C1 segment of cervical spinal cord (tissue), 14 donors: ENCODE measurements around the gene PSMC5.

ENCODE experiments used
- DNase-seq, 14 donors: peaks; one replicate each; lab custom pipeline; 2025; lab: John Stamatoyannopoulos, UW

Gene PSMC5

DNA sequence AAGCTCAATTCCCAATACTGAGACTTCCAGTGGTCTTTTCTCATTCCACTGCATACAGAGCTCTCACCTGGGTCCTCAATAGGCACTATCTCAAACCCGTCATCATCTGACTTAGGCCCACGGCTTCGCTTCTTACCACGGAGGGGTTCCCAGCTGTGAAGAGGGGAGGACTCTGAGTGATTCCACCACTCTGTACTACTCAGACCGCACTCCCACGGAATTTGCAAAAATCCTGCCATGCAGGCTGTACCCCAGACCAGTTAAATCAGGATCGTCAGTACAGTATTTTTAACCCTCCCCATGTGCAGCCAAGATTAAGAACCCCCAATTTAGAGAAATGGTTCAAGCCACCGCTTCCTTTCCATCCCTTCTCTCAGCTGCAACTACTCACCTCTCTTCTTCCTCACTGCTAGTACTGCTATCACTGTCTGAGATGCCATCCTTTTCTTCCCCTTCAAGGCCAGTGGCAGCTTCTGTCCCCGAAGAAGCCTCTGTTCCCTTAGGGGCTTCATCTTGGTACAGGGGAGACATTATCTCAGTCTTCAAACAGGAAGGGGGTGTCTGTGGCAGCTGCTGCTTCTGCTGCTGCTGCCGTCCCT, 6.2 kb upstream of the PSMC5 start:
- no peak for DNase-seq

DNA sequence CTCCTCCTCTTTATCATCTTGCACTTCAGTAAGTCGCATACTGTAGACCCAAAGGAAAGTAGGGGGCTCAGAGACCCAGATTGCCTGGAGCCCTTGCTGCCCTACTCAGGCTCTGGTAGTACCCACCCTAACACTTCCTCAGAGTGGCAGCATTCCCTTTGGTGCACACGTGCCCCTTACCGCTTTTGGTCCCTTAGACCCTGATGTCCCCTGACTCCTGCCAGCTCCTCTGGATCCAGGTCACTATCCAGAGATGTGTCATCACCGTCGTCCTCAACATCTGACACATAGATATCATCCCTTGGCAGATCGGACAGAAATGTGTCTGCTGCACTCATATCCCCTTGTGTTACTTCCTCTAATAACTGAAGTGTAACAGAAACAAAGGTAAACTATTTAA, 5.4 kb upstream of the PSMC5 start:
- DNase-seq = no peak

DNA sequence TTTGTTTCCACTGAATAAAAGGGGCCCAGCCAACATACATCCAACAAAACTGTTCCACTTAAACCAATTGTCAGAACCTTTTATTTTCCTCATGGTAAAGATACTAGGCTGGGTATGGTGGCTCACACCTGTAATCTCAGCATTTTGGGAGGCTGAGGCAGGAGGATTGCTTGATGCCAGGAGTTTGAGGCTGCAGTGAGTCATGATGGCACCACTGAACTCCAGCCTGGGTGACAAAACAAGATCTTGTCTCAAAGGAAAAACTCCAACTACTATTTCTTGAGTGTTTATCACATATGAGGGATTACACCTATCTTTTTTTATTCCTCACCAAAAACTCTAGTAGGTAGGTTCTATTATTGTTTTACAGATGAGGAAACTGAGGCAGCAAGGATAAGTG, 4.7 kb upstream of the PSMC5 start:
- no peak for DNase-seq

DNA sequence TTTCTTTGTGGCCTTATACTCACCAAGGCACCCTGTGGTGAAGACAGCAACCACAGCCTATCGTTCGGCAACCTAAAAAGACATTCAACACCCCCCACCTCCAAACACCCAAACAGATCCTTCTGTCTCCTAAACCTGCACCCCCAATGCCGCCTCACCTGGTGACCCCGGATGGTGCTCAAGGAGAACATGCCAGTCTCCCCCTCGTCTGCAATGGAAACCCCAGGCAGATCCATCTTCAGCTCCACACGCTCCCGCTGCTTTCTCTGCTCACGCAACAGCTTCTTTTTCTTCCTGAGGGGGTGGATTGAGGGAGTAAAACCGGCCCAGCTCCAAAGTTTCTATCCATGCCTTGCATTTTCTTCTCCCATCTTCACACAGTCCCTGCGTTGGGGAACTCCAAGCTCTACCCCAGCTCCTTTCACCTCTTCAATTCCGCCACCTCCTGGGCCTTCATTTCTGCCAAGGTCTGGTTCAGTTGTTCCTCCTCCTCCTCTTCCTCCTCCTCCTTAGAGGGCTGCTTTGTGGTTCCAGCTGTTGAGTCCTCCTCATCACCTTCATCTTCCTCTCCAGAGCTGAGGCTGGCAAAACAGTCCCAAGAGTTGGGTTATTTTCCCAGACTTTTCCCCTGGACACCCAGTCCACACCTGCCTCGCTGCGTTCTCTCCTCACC, 3.4 kb upstream of the PSMC5 start:
- DNase-seq = no peak

DNA sequence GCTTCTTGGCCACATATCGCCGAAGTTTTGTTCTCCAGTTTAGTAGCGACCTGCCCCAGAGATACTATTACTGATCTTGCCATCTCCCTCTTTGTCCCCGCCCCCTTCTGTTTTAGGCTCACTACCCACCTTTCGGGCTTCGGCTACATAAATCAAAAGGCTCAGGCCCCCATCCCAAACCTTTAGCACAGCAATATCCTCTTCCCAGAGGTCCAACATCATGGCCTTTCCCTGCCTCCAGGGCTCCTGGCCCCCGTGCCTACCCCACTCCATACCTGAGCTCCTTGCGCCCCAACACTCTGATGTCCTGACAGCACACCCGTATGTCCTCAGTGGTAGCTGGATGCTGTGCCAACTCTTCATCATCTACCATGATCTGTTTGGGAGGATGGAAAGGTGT, 2.9 kb upstream of the PSMC5 start:
- DNase-seq = no peak

DNA sequence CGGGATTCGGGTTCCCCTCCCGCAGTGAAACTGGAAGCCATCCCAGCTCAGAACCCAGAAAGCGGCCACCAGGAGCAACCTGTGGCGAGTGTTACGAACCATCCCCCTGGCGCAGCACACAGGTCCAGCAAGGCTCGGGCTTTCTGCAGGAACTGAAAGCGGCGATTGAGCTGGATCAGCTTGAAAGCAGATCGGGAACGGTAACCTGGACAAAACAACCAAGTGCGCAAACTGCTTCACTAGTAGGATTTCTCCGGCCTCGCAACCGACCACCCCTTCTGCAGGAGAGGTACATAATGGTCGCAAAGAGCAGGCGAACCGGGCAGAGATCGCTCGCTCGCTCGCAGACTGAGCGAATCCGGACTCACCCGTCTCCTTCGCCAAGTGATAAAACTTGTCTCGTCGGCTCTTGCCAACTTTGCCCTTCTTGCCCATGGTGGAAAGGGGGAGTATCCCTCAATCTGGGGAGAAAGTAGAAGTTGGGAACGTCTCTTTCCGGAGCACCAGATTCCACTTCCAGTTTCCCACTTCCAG, 696 bp upstream of the PSMC5 start:
- DNase-seq = peak in 1 of 14 donors; percentile 41

DNA sequence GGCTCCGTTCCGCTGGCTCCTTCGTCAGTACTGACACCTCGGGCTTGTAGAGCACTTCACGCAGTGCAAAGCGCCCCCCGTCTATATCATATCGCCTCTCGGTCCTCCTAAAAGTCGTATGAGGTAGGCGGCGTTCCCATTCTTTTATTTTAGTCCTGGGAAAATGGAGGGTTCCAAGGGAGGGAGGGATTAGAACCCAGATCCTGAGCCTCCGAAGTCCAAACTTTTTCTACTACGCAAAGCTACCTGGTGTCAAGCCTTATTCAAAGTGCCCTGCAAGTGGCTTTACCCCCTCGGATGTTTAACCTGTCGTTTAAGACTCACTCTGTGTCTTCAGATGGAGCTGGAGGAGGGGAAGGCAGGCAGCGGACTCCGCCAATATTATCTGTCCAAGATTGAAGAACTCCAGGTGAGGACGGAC, 580 bp downstream of the PSMC5 start:
- no peak for DNase-seq

DNA sequence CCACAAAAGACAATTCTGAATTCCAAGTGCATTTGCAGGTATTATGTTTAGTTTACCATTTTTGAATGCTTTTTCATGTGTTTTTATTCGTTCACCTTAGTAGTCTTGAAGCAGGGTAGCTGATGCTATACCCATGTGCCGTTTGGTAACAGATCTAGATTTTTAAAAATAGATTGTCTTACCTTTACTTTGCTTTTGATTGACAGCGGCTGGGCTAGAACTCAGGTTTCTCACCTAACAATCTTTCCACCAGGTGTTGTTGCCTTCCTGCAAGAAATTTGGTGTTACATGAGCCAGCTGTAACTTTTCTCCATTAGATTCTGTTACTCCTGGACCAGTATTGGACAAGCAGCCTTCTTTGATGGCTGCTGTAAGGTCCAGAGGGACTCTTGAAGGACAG, 1.7 kb downstream of the PSMC5 start:
- DNase-seq = no peak

DNA sequence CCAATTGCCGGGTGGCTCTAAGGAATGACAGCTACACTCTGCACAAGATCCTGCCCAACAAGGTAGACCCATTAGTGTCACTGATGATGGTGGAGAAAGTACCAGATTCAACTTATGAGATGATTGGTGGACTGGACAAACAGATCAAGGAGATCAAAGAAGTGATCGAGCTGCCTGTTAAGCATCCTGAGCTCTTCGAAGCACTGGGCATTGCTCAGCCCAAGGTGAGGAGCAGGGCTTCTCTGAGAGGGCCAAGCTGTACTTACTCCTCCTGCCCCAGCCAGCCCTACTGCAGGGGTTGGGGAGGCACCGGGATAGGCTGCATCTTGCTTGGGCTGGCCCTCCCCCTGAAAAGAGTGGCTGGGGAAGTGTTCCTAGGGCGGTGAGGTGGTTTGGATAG, 3.0 kb downstream of the PSMC5 start:
- no peak for DNase-seq

DNA sequence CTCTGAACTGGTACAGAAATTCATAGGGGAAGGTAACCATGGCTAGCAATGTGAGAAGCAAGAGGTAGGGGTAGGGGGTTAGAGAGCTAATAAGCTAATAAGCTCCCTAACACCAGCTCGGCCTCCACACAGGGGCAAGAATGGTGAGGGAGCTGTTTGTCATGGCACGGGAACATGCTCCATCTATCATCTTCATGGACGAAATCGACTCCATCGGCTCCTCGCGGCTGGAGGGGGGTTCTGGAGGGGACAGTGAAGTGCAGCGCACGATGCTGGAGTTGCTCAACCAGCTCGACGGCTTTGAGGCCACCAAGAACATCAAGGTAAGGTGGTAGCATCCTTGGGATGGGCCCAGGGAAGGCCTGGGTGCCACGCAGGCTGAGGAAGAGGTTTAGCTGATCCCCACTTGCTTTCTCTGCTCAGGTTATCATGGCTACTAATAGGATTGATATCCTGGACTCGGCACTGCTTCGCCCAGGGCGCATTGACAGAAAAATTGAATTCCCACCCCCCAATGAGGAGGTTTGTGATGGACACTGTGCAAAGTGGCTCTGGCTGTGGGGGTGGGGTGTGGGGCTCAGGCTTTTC, 3.8 kb downstream of the PSMC5 start:
- no peak for DNase-seq

DNA sequence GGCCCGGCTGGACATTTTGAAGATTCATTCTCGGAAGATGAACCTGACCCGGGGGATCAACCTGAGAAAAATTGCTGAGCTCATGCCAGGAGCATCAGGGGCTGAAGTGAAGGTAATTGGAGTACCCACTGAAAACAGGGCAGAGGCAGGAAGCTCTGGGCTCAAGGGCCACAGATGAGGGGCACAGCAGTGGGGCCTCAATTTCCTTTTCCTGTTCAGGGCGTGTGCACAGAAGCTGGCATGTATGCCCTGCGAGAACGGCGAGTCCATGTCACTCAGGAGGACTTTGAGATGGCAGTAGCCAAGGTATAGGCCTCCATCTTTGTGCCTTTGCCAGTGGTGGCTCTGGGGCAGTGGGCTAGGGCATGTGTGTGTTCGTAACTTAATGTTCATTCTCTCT, 4.3 kb downstream of the PSMC5 start:
- no peak for DNase-seq

DNA sequence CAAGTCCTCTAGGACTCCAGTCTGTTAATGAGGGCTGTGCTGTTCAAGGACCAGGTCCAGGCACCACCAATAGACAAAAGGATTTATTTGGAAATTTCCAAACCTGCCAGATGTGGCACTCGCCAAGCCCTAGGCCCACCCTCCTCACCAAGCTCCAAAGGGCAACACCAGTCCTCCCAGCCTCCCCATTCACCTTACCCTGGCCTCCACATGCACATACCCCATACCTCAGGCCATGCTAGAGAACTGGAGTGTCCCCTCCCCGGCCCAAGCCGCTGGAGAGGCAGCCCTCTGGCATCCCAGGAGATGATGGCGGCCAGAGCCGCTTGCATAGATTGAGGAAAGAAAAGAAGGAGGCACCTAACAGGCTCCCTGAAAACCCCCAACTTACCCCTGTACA, 4.8 kb downstream of the PSMC5 start:
- DNase-seq = no peak

DNA sequence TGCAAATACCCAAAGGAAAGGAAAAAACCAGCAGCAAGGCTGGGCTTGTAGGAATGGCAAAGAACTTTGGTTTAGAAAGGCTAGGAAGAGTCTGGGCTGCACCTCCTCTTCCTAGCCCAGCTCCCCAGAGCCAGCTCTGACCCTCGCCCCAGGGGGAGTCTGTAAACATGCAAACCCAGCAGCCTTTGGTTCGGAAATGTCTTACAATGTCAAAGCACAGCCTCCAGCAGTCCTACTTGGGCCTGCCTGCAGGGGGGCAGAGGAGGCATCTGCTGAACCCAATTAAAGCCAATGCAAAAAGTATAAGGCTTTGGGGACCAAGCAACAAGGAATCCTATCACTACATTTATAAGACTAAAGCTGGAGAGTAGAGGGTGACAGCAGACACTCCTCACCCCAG, 5.2 kb downstream of the PSMC5 start:
- DNase-seq = no peak

DNA sequence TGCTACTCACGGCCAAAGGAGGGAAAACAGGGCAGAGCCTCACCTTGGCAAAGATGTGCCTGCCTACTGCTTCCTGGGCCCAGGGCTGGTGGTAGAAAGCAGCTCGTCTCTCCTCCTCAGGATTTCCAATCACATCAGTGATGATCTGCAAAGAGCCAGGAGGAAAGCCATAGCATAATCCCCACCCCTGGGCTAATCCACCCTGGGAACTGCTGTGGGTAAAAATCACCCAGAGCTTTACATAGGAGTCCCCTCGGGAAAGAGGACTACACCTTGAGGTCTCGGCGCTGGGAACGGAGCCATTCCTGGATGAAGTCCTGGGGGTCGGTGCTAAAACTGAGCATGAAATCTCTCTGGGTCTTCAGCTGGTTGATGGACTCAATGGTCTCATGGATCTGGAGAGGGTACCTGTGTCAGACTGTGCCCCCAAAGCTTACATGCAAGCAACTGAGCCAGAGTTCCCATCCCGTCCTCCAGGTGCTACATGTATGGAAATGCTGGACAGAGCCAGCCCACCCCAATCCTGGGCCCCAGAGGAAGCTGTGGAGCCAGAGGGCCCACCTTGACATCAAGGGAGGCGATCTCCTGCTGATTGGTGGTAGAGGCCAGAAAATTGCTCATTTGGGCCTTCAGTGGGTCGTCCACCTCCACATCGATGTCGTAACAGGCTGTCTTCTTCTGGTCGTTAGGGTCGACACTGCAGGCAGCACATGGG, 6.0 kb downstream of the PSMC5 start:
- DNase-seq = no peak

DNA sequence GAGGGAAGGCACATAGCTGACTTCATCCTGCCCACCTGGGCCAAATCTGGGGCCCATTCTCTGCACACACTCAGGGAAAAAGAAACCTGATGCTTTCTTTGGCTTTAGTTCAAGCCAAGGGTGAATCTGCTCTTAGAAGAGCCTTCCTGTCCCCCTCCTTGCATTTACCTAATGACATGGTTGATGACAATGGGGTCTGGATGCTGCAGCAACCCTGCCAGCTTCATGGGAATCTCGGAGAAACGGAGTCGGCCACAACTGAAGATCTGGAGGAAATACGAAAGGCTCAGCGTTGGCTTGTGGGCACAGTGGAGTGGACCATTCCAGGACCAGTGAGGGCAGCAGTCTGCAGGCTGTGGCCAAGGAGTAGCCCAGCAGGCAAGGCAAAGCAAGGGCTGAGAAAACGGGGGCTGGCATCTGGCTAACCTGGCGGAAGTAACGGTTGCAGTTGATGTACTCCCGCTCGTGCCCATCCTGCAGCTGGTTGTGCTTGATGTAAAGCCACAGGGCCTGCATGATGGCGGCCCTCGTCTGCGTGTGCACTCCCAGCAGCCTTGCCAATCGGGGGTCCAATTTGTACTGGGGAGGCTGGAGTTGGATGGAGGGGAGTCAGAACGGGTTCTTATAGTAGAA, 6.6 kb downstream of the PSMC5 start:
- DNase-seq = no peak

DNA sequence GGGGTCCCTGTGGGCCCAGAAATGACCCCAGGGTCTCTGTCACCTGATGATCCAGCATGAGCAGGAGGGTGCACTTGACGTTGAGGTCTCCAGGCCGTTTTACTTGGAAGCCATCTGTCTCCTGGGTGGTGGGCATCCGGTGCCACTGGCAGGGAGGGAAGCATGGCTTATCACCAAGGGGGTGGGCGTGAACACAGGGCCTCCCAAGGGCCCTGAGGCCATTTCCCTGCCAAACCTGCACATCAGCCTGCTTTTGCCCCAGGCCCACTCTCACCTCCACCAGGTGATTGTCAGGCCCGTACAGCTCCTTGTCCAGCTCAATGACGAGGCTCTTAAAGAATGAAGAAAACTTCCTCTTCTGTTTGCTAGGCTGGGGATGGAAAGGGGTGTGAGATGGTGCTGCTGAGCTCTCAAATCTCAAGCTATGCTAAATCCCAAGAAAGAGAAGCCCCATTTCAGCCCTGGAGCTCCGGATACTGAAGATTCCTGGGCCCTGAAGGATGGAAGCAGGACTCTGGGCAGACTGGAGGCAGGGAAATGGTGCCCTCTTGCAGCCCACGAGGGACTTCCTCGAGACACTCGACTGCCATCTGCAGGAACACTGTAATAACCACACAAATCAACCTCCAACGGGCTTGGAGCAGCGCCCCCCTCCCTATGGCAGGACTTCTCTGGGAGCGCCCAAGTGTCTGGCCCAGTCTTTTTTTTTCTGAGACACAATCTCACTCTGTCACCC, 7.4 kb downstream of the PSMC5 start:
- peak in 9 of 14 donors; percentile 24 to 69 (median 35) for DNase-seq

DNA sequence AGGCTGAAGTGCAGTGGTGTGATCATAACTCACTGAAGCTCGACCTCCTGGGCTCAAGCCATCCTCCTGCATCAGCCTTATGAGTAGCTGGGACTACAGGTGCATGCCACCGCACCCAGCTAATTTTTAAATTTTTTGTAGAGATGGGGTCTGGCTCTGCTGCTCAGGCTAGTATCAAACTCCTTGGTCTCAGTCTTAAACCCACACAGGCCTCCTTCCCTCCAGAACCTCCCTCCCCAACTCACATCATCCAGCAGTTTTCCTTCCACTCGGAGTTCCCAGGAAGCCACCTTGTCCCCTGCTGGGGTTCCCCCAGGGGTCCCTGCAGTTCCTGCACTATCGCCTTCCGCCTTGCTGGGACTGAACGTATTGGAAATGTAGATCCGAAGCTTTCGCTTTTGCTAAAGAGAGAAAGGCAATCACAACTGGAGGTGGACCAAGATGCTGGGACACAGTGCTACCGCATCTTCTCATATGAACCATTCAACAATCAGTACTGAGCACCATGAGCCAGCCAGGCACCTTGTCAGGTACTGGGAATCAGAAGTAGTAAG, 8.0 kb downstream of the PSMC5 start:
- no peak for DNase-seq

DNA sequence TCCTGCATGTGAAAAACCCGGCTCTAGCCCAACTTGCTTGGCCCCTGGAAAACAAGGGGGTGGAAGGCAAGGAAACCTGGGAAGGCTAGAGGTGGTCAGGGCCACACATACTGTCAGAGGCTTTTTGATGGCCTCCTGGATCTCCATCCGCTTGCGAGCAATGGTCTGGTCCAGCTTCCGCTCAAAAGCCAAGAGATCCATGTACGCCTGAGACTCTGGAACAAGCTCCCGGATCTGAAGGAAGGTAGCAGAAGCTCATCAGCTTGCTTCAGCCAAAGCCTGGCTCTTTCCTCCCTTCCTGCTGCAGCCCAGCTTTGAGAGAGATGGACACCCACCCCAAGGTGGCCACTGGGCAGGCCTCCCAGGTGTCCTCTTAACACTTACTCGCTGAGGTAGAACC, 9.6 kb downstream of the PSMC5 start:
- DNase-seq = no peak

DNA sequence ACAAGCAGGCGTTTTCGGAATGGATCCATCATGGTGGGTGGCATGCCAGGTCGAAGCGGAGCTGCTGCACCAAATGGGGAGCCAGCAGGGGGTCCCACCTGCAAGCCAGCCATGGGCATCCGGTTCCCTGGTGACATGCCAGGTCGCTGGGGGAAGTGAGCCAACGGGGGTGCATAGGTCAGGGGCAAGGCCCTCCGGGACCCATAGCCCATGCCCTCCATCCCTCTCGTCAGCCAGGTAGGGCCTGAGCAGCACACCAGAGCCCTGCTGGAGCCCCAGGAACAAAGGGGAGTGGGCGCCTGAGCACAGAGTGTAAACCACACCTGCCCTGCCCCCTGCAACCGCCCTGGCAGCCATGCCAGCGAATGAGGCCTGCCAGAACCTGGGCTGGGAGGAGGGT, 10.2 kb downstream of the PSMC5 start:
- peak in 1 of 14 donors; percentile 51 for DNase-seq

DNA sequence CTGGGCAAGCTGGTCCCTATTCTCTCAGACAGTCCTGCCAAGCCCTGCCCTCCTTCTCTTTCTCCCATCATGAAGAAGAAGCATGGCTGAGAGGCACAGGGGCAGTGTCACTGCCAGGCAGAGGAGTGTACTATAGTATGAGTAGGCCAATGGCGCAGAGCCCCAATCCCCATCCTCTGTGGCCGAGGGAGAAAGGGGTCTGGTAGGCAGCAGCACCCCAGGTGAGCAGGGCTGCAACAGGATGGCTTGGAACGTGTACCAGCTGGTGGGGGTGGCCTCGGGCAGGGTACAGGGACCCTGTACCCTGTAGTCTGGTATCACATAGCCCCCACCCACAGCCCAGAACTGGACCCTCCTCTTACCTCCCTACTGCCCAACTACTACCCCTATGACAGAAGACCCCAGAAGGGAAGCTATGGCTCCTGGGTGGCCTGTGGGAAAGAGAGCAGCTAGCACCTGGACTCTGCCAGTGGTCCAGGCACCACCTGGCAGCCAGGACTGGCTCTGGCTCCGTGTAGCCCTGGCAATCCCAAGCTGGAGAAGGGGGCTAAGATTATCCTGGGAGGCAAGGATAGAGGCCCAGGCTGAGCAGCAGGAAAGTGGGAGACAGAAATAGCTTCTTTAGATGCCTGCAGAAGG, 10.8 kb downstream of the PSMC5 start:
- peak in 4 of 14 donors; percentile 28 to 75 (median 36) for DNase-seq
